ENCODE results near the gene PSMB2.

Gene PSMB2

GRCh38 chr1:35571263-35571662 lies 70.1 kb downstream of the PSMB2 start:
- no peak overlapping the region for H3K4me3 ChIP-seq (ENCODE audit: control insufficient read depth, low read depth, low read length)
- no peak for TF ChIP-seq CTCF (IDR thresholded peaks at IDR 0.05; ENCODE audit: control insufficient read depth, insufficient read depth, low read depth, low read length, missing control alignments)
- DNase-seq (ENCODE audit: low read depth), result no peak

- H3K4me3 ChIP-seq (ENCODE audit: control insufficient read depth, low read depth, low read length), result no peak overlapping the region
- DNase-seq (ENCODE audit: low read depth), result no peak
- no peak for TF ChIP-seq CTCF (IDR thresholded peaks at IDR 0.05; ENCODE audit: control insufficient read depth, insufficient read depth, low read depth, low read length, missing control alignments)
Observed at GRCh38 chr1:35570589-35571137, 70.7 kb downstream of the PSMB2 start.

- no peak for DNase-seq (ENCODE audit: low read depth)
Observed at GRCh38 chr1:35569936-35570335, 71.4 kb downstream of the PSMB2 start.

GRCh38 chr1:35568975-35569395 lies 72.3 kb downstream of the PSMB2 start:
- peak; percentile 90 for TF ChIP-seq CTCF (IDR thresholded peaks at IDR 0.05; ENCODE audit: control insufficient read depth, insufficient read depth, low read depth, low read length, missing control alignments)
- DNase-seq (ENCODE audit: low read depth), result no peak
- no peak overlapping the region for H3K4me3 ChIP-seq (ENCODE audit: control insufficient read depth, low read depth, low read length)

More at GRCh38 chr1:35569936-35570335, 71.4 kb downstream of the PSMB2 start:
- no peak overlapping the region for H3K4me3 ChIP-seq (ENCODE audit: control insufficient read depth, low read depth, low read length)
- no peak for TF ChIP-seq CTCF (IDR thresholded peaks at IDR 0.05; ENCODE audit: control insufficient read depth, insufficient read depth, low read depth, low read length, missing control alignments)

- DNase-seq (ENCODE audit: low read depth), result no peak
- H3K4me3 ChIP-seq (ENCODE audit: control insufficient read depth, low read depth, low read length), result no peak overlapping the region
- TF ChIP-seq CTCF (IDR thresholded peaks at IDR 0.05; ENCODE audit: control insufficient read depth, insufficient read depth, low read depth, low read length, missing control alignments), result no peak
Observed at GRCh38 chr1:35567947-35568558, 73.3 kb downstream of the PSMB2 start.

GRCh38 chr1:35565742-35566133 lies 75.6 kb downstream of the PSMB2 start:
- no peak for DNase-seq (ENCODE audit: low read depth)
- H3K4me3 ChIP-seq (ENCODE audit: control insufficient read depth, low read depth, low read length), result no peak overlapping the region
- TF ChIP-seq CTCF (IDR thresholded peaks at IDR 0.05; ENCODE audit: control insufficient read depth, insufficient read depth, low read depth, low read length, missing control alignments), result no peak

Data from AG09309 (cell line).